ENCODE data around the gene KRTAP10-2. TPM values are rescaled to one million over a fixed set of nuclear protein-coding genes. Genes with fewer than 3 reads are reported as not detected.

KRTAP10-2 gene
- total and polyA plus RNA-seq, 9 of the 15 experiments (the other 6 are each of a cell fraction or from before 2014, with no cell fraction given) = not detected

DNA sequence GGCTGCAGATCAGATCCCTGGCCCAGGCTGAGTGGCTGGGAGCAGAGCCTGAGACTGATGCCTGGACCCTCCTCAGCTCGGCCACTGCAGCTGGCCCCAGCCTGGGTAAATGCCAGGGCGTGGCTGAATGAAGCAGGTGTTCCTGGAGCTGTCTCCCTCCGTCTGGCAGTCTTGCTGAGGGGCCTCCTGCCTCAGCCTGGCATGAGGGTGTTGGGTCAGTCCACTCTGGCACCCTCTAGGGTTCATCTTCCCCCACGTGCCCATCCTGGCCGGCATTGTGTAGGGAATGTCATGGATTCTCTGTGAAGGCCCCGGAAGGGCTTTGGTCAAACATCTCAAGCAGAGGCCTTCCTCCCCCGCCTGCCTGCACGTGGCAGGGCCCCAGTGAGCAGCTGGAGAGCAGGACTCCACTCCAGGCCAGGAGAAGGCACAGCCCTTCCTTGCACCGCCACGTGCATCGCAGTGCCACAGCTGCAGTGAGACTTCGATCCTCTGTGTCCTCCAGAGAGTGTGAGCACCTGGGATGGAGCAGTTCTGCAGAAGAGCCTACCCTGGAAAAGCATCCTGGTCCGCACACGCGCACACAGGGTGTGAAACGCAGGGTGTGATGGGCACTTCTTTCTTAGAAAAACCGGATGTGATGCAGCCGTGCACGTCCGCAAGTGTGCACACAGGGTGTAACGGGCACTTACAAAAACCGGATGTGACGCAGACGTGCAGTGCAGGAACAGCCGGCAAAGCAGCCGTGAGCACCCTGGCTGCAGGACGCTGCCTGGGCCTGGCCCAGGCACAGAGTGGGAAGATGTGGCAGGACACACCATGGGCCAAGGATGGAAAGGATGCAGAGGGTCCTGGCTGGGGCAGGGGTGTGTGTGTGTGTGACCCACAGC is 17.6 kb upstream of the KRTAP10-2 start (continued):
- TF ChIP-seq MECOM (CRISPR knock-in tag; IDR thresholded peaks at IDR 0.05) (no peak), ESRRB (CRISPR knock-in tag; IDR thresholded peaks at IDR 0.05; ENCODE audit: borderline replicate concordance) (no peak), ZNF699 (CRISPR knock-in tag; IDR thresholded peaks at IDR 0.05; ENCODE audit: insufficient replicate concordance) (no peak), POLR2H (tag; IDR thresholded peaks at IDR 0.05; ENCODE audit: low read depth) (no peak), CSDE1 (IDR thresholded peaks at IDR 0.05) (no peak), CXXC5 (CRISPR knock-in tag; IDR thresholded peaks at IDR 0.05) (peak; percentile 69), FOXA3 (CRISPR knock-in tag; conservative IDR thresholded peaks at IDR 0.05 in 1 of 2, IDR thresholded peaks at IDR 0.05 in 1 of 2) (no peak), EGR1 (conservative IDR thresholded peaks at IDR 0.05) (no peak), TGIF2 (CRISPR knock-in tag; IDR thresholded peaks at IDR 0.05) (peak; percentile 20; the same call in 1 of the 2 replicates), ZNF584 (CRISPR knock-in tag; IDR thresholded peaks at IDR 0.05; ENCODE audit: low read depth) (no peak), SUPT5H (IDR thresholded peaks at IDR 0.05) (no peak), ZNF197 (CRISPR knock-in tag; IDR thresholded peaks at IDR 0.05; ENCODE audit: low read depth) (no peak), MCM3 (IDR thresholded peaks at IDR 0.05) (no peak)
- TF ChIP-seq, protein P1, sequence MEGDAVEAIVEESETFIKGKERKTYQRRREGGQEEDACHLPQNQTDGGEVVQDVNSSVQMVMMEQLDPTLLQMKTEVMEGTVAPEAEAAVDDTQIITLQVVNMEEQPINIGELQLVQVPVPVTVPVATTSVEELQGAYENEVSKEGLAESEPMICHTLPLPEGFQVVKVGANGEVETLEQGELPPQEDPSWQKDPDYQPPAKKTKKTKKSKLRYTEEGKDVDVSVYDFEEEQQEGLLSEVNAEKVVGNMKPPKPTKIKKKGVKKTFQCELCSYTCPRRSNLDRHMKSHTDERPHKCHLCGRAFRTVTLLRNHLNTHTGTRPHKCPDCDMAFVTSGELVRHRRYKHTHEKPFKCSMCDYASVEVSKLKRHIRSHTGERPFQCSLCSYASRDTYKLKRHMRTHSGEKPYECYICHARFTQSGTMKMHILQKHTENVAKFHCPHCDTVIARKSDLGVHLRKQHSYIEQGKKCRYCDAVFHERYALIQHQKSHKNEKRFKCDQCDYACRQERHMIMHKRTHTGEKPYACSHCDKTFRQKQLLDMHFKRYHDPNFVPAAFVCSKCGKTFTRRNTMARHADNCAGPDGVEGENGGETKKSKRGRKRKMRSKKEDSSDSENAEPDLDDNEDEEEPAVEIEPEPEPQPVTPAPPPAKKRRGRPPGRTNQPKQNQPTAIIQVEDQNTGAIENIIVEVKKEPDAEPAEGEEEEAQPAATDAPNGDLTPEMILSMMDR (IDR thresholded peaks at IDR 0.05 in 2 of 3, conservative IDR thresholded peaks at IDR 0.05 in 1 of 3; ENCODE audit: insufficient read depth in 2 of 3, low read depth in 1 of 3, low read length in 3 of 3) = no peak
- TF ChIP-seq, protein P2, sequence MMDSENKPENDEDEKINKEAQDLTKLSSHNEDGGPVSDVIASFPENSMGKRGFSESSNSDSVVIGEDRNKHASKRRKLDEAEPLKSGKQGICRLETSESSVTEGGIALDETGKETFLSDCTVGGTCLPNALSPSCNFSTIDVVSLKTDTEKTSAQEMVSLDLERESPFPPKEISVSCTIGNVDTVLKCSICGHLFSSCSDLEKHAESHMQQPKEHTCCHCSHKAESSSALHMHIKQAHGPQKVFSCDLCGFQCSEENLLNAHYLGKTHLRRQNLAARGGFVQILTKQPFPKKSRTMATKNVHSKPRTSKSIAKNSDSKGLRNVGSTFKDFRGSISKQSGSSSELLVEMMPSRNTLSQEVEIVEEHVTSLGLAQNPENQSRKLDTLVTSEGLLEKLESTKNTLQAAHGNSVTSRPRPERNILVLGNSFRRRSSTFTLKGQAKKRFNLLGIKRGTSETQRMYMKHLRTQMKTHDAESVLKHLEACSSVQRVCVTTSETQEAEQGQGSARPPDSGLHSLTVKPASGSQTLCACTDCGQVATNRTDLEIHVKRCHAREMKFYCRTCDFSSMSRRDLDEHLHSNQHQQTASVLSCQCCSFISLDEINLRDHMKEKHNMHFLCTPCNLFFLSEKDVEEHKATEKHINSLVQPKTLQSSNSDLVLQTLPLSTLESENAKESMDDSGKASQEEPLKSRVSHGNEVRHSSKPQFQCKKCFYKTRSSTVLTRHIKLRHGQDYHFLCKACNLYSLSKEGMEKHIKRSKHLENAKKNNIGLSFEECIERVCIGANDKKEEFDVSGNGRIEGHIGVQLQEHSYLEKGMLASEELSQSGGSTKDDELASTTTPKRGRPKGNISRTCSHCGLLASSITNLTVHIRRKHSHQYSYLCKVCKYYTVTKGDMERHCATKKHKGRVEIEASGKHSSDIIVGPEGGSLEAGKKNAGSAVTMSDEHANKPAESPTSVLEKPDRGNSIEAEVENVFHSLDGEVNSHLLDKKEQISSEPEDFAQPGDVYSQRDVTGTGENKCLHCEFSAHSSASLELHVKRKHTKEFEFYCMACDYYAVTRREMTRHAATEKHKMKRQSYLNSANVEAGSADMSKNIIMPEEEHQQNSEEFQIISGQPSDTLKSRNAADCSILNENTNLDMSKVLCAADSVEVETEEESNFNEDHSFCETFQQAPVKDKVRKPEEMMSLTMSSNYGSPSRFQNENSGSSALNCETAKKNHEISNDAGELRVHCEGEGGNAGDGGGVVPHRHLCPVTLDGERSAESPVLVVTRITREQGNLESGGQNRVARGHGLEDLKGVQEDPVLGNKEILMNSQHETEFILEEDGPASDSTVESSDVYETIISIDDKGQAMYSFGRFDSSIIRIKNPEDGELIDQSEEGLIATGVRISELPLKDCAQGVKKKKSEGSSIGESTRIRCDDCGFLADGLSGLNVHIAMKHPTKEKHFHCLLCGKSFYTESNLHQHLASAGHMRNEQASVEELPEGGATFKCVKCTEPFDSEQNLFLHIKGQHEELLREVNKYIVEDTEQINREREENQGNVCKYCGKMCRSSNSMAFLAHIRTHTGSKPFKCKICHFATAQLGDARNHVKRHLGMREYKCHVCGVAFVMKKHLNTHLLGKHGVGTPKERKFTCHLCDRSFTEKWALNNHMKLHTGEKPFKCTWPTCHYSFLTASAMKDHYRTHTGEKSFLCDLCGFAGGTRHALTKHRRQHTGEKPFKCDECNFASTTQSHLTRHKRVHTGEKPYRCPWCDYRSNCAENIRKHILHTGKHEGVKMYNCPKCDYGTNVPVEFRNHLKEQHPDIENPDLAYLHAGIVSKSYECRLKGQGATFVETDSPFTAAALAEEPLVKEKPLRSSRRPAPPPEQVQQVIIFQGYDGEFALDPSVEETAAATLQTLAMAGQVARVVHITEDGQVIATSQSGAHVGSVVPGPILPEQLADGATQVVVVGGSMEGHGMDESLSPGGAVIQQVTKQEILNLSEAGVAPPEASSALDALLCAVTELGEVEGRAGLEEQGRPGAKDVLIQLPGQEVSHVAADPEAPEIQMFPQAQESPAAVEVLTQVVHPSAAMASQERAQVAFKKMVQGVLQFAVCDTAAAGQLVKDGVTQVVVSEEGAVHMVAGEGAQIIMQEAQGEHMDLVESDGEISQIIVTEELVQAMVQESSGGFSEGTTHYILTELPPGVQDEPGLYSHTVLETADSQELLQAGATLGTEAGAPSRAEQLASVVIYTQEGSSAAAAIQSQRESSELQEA (IDR thresholded peaks at IDR 0.05; ENCODE audit: low read depth) = no peak
- TF ChIP-seq, protein P3, sequence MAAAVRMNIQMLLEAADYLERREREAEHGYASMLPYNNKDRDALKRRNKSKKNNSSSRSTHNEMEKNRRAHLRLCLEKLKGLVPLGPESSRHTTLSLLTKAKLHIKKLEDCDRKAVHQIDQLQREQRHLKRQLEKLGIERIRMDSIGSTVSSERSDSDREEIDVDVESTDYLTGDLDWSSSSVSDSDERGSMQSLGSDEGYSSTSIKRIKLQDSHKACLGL (CRISPR knock-in tag; IDR thresholded peaks at IDR 0.05; ENCODE audit: borderline replicate concordance, poor library complexity, severe bottlenecking) = no peak

Data from K562 (cell line).